GM12892 (cell line): ENCODE results near the gene ZNF638.

Experiments used
- POLR2A ChIP-seq: IDR thresholded peaks from 2 replicates; pipeline ENCODE4 v1.6.1; 2011; ENCODE audit warnings: low read depth, low read length, control low read depth
- POLR2AphosphoS5 ChIP-seq: IDR thresholded peaks from 2 replicates; pipeline ENCODE4 v1.6.1; 2011; ENCODE audit warnings: low read depth, low read length, control low read depth
- TAF1 ChIP-seq: IDR thresholded peaks from 2 replicates; pipeline ENCODE4 v1.6.1; 2011; ENCODE audit warnings: low read depth, mild to moderate bottlenecking, control low read depth, low read length, borderline replicate concordance

DNA sequence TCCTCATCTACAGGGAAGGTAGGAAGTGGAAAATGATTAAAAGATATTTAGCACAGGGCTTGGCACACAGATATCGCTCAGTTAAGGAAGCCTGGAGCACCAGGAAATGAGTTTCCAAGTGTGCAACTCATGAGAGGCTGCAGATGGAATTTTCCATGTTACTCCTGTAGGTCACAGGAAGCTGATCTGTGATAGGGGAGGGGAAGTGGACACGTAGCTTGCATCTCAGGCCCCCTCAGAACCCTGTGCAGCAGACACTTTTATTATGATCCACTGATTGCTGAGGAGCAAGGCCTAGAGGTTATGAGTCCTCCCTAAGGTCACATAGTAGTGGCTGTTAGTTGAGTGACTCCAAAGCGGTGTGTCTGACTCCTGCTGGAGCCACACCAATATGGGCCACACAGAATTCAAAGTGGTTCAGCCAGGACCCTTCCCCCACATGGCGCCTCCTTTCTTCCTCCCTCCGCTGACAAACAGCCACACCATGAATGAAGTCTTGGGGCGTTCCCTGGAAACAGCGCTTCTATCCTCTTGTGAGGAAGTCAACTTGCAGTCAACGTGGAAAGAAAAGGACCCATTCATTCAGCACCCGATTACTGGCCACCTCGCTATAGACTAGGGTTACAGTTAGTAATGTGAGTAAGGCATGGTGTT lies 143.3 kb downstream of the ZNF638 start:
- no peak for TF ChIP-seq TAF1
- TF ChIP-seq POLR2A = no peak
- no peak for TF ChIP-seq POLR2AphosphoS5
